ENCODE results near the gene TSEN15.

Gene TSEN15

DNA sequence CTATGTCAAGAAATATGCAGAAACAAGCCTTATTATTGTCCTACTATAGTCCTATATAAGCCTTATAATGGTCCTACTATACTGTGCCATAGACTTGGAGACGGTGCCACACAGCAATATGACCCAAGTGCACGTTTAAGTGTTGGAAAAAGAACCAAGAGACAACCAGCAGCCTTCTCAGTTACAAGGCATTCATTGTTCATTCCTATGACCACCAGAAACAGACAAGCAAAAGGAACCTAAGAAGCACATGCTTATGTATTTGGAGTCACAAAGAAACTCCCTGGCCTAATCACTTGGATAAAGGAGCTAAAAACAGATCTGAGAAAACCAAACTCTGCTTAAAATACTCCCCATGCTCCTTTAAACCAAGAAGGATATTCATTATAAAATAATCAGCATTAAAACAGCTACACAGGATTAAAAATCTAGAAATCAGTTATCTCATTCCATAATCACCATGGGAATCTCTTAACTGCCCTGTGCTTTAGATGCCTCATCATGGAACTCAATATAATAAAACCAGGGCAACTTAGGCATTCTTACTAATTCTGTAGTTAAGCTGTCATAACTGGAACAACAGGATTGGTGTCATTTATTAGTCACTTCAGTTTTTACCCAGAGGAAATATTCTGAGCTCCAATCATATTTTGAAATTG lies 21.0 kb upstream of the TSEN15 start:
- no peak for TF ChIP-seq CTCF (IDR thresholded peaks at IDR 0.05; ENCODE audit: low read depth, low read length, poor library complexity, severe bottlenecking)
- TF ChIP-seq EZH2phosphoT487 (IDR thresholded peaks at IDR 0.05; ENCODE audit: borderline replicate concordance, low read length), result no peak
- Histone ChIP-seq H3K4me2 (ENCODE audit: low read length) (no peak overlapping the region), H4K20me1 (ENCODE audit: control insufficient read depth, insufficient read depth, low read depth, low read length) (no peaks in the 10 kb centered on the region), H3F3A (ENCODE audit: control insufficient read depth, insufficient read depth) (no peaks in the 10 kb centered on the region), H3K4me3 (ENCODE audit: low read length) (no peak overlapping the region), H3K27ac (ENCODE audit: low read depth, low read length) (no peak overlapping the region), H3K9me3 (ENCODE audit: control insufficient read depth, insufficient read depth, low read length) (no peaks in the 10 kb centered on the region), H3K79me2 (ENCODE audit: control insufficient read depth, low read length) (no peaks in the 10 kb centered on the region), H3K36me3 (ENCODE audit: control insufficient read depth, low read length) (no peaks in the 10 kb centered on the region), H3K4me1 (ENCODE audit: control insufficient read depth, low read length) (no peaks in the 10 kb centered on the region), H3K27me3 (ENCODE audit: control insufficient read depth, low read length) (peaks cover 23% of the 10 kb centered on the region; the same call in 1 of the 2 replicates), H3K9me2 (replicated peaks; ENCODE audit: control insufficient read depth, low read length) (no peaks in the 10 kb centered on the region)

DNA sequence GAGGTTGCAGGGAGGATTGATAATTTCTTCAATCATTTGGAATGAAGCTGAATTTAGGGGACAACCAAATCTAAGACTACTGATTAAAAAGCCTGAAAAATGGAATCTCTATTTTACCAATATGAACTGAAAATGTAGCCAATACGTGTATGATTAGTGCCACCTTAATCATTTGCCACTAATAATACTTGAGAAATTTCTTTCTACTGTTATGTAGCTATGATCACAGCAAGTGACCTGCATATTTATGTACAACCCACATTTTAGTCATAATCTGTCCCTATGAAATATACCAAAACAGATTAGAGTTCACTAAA lies 20.5 kb upstream of the TSEN15 start:
- H3K4me1 ChIP-seq (ENCODE audit: control insufficient read depth, low read length), result no peaks in the 10 kb centered on the region
- no peak overlapping the region for H3K4me2 ChIP-seq (ENCODE audit: low read length)

DNA sequence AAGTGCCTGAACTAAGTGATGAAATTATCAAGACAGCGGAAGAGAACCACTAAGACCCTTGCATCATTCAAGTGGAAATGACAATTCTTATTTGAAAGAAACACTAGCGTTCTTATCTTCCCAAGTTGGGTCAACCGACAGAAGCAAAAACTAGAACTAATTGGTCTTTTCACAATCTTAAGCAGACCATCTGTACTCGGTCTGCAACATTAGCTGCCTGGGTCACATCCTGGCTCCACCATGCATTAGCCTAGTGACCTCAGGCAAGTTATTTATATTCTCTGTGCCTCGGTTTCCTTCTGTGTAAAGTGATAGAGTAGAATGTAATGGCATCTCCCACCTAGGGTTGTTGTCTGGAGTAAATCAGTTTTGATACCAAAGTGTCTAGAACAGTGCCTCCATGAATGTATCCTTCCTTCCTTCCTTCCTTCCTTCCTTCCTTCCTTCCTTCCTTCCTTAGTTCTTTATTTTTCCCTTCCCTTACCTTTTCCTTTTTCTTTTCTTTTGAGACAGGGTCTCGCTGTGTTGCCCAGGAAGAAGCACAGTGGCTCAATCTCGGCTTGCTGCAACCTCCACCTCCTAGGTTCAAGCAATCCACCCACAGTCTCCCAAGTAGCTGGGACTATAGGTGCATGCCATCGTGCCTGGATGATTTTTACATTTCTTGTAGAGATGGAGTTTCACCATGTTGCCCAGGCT lies 20.0 kb upstream of the TSEN15 start:
- peaks cover 26% of the 10 kb centered on the region; the same call in 1 of the 2 replicates for H3K27me3 ChIP-seq (ENCODE audit: control insufficient read depth, low read length)
- H3K9me2 ChIP-seq (replicated peaks; ENCODE audit: control insufficient read depth, low read length), result no peaks in the 10 kb centered on the region
- no peak overlapping the region for H3K27ac ChIP-seq (ENCODE audit: low read depth, low read length)
- H4K20me1 ChIP-seq (ENCODE audit: control insufficient read depth, insufficient read depth, low read depth, low read length), result no peaks in the 10 kb centered on the region
- H3K4me1 ChIP-seq (ENCODE audit: control insufficient read depth, low read length), result no peaks in the 10 kb centered on the region
- TF ChIP-seq EZH2phosphoT487 (IDR thresholded peaks at IDR 0.05; ENCODE audit: borderline replicate concordance, low read length), result no peak
- TF ChIP-seq CTCF (IDR thresholded peaks at IDR 0.05; ENCODE audit: low read depth, low read length, poor library complexity, severe bottlenecking), result no peak
- no peak overlapping the region for H3K4me2 ChIP-seq (ENCODE audit: low read length)
- H3K9me3 ChIP-seq (ENCODE audit: control insufficient read depth, insufficient read depth, low read length), result no peaks in the 10 kb centered on the region
- no peaks in the 10 kb centered on the region for H3K79me2 ChIP-seq (ENCODE audit: control insufficient read depth, low read length)
- H3F3A ChIP-seq (ENCODE audit: control insufficient read depth, insufficient read depth), result no peaks in the 10 kb centered on the region
- H3K36me3 ChIP-seq (ENCODE audit: control insufficient read depth, low read length), result no peaks in the 10 kb centered on the region
- no peak overlapping the region for H3K4me3 ChIP-seq (ENCODE audit: low read length)

More for the DNA sequence above, 20.5 kb upstream of the TSEN15 start:
- peaks cover 25% of the 10 kb centered on the region; the same call in 1 of the 2 replicates for H3K27me3 ChIP-seq (ENCODE audit: control insufficient read depth, low read length)
- no peaks in the 10 kb centered on the region for H3K9me2 ChIP-seq (replicated peaks; ENCODE audit: control insufficient read depth, low read length)
- H3K79me2 ChIP-seq (ENCODE audit: control insufficient read depth, low read length), result no peaks in the 10 kb centered on the region
- H3K27ac ChIP-seq (ENCODE audit: low read depth, low read length), result no peak overlapping the region
- H3F3A ChIP-seq (ENCODE audit: control insufficient read depth, insufficient read depth), result no peaks in the 10 kb centered on the region
- H3K9me3 ChIP-seq (ENCODE audit: control insufficient read depth, insufficient read depth, low read length), result no peaks in the 10 kb centered on the region
- no peak overlapping the region for H3K4me3 ChIP-seq (ENCODE audit: low read length)
- no peaks in the 10 kb centered on the region for H4K20me1 ChIP-seq (ENCODE audit: control insufficient read depth, insufficient read depth, low read depth, low read length)
- no peaks in the 10 kb centered on the region for H3K36me3 ChIP-seq (ENCODE audit: control insufficient read depth, low read length)
- TF ChIP-seq EZH2phosphoT487 (IDR thresholded peaks at IDR 0.05; ENCODE audit: borderline replicate concordance, low read length) (no peak), CTCF (IDR thresholded peaks at IDR 0.05; ENCODE audit: low read depth, low read length, poor library complexity, severe bottlenecking) (no peak)
